Mucosa of gallbladder (tissue), 1 donor: ENCODE measurements around the gene TUBGCP2. TPM values are rescaled to one million over a fixed set of nuclear protein-coding genes. Genes with fewer than 3 reads are reported as not detected.

Experiments
- DNase-seq: peaks from one replicate; pipeline ENCODE4 v3.0.0-alpha.2; 2020; ENCODE audit warnings: low spot score
- total RNA-seq: library from RNA; stranded (reverse); gene quantifications from one replicate; pipeline ENCODE4 v1.2.1, GENCODE V29; 2021
- donor health status: DM: no; HTN: no; CAD: no.

The TUBGCP2 gene
- total RNA-seq, 1 donor from 2014 or later = 56.9 TPM

DNA sequence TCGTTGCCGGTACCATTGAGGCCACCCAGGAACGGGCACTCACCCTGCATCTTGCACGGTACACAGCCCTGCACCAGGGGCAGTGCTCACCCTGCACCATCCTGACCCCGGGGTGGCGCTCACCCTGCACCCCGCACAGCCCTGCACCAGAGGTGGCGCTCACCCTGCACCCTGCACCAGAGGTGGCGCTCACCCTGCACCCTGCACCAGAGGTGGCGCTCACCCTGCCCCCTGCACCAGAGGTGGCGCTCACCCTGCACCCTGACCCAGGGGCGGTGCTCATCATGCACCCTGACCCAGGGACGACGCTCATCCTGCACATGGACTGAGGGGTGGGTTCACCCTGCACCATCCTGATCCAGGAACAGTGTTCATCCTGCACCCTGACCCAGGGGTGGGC lies 6.4 kb downstream of the TUBGCP2 start:
- DNase-seq = no peak

DNA sequence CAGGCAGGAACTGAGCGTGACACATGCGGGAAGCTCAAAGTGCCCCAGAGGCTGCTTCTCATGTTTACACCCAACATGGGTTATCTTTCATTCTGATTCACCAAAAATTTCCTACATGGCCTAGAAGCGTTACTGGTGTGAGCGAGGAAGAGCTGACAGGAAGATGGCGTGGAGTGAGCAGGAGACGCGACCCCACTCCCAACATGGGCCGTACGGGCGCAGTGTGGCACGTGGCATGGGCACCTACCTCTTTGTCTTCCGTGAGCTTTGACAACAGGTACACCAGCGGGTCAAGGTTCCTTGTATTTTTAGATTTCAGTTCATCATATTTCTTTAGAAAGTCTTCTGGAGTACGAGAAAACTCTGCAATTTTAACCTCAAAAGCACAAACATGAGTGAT lies 8.9 kb downstream of the TUBGCP2 start:
- no peak for DNase-seq

DNA sequence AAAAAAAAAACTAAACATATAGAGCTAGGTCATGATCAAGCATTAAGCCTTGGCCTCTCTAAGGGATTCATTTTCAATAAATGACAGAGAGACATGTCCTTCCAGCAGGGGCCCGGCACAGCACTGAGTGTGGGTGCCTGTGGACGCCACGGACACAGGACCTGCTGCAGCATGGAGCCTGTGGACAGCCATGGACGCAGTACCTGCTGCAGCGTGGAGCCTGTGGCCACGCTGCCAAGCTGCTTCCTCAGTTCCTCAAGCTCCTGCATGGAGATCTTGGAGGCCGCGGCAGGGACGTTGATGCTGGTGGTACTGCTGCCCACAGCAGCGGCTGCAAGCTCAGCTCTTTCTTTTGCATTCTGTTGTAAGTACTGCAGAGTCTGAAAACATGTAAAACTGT lies 9.4 kb downstream of the TUBGCP2 start:
- DNase-seq = no peak

DNA sequence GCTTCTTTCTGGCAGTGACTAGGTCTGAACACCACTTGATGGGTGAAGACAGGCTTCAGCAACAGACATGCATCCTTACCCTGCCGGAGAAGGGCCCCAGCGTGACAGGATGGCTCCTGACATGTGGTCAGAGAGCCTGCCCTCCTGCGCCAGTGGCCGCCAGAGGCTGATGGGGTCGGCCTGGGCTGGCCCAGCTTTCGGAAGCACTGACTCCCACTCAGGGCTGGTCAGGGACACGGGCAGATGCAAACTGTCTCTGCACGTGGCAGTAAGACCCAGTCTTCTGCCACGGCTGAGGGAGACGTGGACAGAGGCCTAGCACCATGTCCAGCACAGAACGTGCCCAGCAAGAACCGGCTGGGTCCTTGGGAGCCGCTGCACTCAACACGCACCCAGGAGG lies 10.2 kb downstream of the TUBGCP2 start:
- no peak for DNase-seq

DNA sequence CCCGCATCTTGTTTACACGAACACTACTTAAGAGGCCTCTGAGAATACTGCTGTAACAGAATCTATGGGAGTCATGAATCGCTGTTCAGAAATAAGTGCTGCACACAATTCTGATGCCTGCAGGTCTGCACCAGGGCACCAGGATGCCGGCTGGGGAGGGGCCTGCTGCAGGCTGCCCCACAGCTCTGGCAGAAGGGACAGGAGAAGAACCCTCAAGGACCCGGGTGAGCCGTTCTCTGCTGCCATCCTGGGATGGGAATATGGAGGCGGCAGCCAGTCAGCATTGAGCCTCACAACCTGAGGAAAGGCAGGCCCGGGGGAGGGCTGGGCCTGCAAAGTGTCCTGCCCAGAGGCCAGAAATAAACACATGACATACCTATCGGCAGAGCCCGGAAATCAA lies 11.2 kb downstream of the TUBGCP2 start:
- DNase-seq = no peak

DNA sequence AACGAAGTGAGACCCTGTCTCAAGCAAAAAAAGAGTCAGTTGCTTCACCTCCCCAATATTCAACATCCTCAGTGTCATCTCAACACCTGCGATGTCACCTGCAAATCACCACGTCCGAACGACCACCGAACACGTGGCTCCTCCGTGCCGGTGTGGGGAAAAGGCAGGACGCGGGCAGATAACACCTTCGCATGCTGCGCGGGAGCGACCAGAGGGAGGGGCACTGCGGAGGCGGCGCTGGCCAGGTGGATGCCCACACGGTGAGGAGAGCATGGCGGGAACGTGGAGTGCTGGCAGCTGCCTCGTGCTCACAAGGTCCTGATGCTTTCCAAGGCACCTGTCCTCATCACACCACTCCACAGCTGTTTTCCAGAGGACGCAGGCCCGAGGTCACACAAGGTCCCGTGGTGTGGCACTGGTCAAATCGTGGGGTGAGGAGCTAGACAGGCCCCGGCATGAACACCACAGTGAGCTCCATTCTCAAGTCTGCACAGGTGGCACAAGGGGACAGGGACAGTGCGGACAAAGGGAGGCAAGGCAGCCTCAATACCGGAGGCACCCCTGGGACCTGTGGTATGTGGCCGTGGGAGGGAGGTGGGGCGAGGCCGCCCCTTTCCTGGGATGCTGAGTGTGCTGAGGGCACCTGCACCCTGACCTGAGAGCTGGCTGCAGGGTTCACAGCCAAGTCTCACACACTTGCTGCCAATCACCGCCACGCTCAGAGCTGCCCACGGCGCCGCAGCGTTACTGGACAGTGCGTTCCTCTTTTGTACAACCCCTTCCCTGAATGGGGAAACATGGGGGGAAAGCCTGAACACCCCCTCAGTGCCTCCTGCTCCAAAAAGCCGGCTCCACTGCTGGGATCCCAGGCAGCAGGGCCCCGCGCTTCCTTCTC lies 13.0 kb downstream of the TUBGCP2 start:
- DNase-seq = no peak

DNA sequence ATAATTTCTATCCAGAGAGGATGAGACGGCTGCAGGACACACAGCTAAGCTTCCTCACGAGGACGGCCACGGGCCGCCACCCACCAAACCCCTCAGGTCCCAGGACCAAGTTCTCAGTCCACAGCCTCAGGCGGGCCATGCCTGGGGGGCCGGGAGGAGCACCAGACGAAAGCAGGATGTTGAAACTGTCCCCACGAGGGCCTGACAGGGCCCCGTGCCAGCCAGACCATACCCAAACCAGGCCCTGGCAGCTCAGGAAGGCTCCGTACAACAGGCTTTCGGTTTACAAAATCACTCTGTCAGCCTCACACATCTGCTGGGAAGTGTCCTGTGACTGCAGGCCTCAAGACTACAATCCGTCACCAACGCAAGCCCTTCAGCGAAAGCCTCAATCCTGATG lies 14.5 kb downstream of the TUBGCP2 start:
- DNase-seq = no peak

DNA sequence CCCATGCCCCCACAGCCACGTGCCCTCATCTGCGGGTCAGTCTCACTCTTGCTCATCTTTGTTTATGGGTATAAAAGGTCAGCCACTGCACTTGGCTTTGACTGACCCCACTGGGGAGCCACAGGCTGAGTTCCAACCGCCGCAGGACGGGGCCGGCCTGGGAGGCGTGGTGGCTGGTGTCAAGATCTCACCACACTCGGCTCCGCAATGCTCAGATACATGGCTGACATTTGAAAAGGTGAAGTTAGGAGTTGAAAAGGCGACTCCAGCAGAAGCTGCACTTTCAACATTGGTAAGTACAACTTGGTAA lies 14.9 kb downstream of the TUBGCP2 start:
- DNase-seq = no peak

DNA sequence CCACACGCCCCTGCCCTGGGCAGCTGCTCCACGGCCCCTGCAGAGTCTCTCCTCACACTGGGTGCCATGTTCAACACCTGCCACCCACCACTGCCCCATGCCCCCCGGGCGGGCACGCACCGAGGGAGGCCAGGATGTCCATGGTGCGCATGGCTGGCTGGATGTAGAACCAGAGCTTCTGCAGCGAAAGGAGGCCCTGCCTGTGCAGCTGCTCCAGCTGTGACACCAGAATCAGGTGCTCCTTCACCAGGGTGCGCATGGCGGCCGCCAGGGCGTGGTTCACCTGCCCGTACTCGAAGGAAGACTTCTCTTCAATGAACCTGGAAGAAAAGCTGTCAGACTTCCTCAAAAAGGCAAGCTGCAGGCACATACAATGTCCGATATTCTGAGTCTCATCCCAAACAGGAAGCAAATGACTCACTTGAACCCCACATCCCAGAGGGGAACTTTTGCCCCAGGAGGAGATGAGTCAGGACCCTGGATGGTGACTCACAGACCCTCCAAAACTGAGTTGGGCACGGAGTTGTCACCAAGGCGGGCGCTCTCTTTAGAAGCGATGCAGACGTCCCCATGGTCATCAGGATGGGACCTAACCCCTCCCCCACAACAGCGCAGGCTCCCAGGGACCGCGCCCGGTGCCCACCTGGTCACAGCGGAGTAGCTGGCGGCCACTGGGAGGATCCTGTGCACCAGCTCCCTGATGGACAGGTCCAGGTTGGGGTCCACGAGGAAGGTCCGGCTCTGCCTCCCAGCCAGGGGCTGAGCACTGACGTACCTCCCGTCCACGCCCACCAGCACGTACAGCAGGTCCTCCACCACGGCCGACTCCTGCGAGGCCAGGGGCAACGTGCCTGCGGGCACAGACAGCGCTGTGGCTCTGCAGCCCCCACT lies 15.5 kb downstream of the TUBGCP2 start:
- no peak for DNase-seq

DNA sequence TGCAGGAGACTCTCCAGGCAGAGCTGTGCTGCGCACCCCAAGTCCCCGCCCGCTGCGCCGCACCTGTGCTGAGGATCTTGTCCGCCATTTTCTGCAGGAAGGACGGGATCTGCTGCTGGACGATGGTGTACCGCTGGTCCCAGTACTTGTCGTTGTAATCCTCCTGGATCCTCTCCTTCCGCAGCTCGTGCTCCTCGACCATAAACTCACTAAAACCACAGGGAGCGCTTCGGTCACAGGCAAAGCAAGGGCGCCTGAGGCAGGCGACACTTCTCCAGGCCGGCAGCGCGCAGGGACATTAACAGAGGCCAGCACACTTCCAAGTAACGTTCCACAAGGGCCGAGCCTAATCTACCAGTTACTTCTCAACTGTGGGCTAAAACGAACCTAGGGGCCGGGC lies 18.9 kb downstream of the TUBGCP2 start:
- no peak for DNase-seq

DNA sequence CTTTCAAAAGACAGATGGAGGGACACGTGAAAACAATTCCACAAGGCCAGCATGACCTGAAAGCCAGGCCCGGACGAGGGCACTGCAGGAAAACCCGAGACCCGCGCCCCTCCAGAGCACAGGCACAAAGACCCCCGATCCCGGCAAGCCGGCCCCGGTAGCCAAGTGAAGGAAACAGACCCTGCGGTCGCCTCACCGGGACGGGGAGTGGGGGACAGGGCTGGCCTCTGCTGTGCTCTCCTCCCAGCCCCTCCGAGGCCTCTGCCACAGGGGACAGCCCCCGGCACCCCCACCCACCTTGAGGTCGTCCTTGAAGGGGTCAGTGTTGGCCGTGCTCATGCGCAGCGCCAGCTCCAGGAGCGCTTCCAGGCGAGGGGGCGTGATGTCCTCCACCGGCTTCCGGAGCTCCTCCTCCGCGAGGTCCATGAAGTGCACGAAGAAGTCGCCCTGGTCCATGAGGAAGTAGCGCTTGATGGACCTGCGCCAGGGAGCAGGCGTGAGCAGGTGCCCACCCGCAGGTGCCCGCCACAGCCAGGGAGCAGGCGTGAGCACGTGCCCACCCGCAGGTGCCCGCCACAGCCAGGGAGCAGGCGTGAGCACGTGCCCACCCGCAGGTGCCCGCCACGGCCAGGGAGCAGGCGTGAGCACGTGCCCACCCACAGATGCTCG lies 20.7 kb downstream of the TUBGCP2 start:
- DNase-seq = no peak

DNA sequence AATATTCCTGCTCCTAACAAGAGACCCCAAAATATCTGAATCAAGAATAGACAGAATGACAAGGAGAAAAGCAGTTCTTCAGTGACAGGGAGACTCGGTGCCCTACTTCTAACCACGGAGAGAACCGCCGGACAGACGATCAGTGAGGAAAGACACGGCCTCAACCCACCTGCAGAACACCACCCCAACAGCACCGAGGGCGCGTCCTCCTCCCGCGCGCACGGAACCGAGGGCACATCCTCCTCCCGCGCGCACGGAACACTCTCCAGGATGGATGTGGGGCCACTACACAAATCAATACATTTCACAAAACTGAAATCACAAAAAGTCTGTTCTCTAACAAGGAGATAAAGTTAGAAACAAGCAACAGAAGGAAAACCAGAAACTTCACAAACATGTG lies 22.3 kb downstream of the TUBGCP2 start:
- DNase-seq = no peak

DNA sequence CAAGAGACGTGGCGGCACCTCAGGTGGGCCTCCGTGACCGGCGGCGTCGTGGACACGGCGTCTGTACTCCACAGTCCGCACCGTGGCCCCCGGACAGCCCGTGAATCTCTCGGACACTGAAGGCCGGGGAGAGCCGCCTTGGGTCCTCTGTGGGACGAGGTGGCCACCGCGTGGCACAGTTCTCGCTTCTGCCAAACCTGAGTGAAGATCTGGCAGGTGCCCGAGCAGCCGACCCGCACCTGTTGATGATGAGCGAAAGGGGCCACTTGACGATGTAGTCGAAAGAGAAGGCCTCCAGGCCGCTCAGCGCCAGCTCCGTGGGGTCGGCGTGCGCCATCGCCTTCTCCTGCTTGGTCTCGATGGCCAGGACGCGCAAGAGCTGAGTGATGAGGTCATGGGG lies 23.5 kb downstream of the TUBGCP2 start:
- no peak for DNase-seq

DNA sequence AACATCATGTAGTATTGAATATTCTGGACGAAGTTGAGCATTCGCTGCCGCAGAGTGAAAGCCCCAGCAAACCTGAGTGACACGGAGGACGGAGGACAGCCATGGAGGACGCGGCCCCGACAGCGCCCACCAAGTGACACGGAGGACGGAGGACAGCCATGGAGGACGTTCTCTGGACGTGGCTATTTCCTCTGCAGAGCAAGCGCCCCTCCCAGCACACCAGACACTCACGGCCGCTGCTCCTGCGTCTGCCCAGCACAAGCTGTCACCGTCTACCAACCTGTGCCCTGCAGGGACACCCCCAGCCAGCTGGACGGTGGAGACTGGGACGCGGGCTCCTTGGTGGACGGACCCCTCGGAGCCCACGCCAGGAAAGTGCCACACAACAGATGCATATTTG lies 24.7 kb downstream of the TUBGCP2 start:
- no peak for DNase-seq

DNA sequence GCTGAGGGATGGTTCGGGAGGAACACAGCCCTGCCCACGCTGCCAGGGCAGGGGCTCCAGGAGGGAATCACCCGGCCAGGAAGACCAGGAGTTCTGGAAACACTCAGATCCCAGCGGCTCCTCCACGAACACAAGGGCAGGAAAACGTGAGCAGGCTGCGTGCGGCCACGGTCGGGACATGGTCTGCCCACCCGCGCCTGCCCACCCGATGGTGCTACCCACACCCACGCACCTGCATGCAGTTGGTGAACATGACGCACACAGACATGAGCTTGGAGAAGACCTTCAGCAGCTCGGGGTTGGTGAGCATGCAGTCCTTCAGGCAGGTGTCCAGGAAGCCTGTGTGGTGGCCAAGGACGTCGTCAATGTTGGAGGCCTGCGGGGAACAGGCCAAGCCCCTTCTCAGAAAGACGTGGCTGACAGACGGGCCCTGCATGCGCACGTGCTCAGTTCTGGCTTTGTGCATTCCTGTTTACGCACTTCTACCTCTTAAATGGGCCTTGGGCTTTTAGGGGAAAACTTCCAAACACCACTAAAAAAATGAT lies 25.8 kb downstream of the TUBGCP2 start:
- DNase-seq = no peak

DNA sequence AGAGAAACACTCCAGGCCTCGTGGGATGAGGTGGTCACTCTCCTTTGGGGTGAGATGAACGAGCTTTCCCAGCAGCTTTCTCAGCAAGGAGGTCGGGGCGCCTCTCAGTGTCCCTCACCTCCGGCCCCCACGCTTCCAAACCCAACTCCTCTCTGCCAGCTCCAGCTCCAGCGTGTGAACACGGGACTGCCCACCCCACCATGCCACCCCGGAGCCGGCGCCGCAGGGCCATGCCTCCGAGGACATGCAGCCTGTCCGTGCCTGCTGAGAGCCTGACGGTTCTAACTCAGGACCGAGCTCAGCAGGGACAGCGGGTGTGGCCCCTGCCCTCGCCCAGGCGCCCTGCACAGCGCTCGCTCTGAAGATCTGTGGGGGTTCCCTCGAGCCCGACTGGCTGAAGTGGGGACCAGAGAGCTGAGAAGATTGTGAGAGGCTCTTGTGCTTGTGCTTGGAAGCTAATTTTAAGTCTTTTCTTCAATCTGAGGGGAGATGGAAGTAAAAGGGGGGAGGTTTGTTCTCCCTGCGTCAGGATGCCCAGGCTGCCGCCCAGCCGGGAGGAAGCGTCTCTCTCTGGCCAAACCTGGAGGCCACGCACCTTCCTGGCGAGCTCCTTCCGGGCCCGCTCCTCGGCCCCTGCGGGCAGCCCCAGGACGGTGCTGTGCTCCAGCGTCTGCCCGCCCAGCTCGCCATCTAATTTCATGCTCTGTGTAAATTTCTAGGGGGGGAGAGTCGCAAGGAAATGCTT lies 26.9 kb downstream of the TUBGCP2 start:
- no peak for DNase-seq

DNA sequence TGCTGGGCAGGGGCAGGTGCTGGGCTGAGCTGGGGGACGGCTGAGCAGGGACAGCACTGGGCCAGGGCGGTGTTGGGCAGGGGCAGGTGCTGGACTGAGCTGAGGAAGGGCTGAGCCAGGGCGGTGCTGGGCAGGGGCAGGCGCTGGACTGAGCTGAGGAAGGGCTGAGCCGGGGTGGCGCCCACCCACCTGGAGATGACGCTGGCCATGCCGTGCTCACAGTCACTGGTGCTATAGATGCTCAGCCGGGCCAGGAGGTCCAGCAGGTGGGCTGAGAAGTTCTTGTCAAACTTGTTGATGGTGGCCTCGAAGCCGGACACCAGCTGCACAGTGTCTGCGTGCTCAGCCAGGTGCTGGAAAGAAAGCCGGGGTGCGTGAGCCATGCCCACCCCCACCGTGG lies 27.6 kb downstream of the TUBGCP2 start:
- no peak for DNase-seq

DNA sequence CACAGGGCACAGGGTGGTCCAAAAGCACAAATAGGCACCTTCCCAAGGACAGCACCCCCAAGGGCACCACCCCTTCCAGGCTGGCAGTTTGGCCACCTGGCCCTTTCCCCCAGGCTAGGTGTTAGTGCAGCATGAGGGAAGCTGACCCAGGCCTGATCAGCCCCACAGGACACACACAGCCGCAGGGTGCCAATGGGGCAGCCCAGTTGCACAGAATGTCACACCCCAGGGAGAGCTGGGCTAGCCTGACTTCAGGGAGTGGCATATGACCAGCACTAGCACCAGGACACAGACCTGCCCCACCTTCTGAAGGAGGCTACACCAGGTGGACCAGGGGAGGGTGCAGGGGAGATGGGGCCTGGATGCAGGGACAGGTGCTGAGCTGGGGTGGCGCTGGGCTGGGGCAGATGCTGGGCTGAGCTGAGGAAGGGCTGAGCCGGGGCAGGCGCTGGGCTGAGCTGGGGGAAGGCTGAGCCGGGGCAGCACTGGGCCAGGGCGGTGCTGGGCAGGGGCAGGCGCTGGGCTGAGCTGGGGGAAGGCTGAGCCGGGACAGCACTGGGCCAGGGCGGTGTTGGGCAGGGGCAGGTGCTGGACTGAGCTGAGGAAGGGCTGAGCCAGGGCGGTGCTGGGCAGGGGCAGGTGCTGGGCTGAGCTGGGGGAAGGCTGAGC lies 28.1 kb downstream of the TUBGCP2 start:
- DNase-seq = no peak

DNA sequence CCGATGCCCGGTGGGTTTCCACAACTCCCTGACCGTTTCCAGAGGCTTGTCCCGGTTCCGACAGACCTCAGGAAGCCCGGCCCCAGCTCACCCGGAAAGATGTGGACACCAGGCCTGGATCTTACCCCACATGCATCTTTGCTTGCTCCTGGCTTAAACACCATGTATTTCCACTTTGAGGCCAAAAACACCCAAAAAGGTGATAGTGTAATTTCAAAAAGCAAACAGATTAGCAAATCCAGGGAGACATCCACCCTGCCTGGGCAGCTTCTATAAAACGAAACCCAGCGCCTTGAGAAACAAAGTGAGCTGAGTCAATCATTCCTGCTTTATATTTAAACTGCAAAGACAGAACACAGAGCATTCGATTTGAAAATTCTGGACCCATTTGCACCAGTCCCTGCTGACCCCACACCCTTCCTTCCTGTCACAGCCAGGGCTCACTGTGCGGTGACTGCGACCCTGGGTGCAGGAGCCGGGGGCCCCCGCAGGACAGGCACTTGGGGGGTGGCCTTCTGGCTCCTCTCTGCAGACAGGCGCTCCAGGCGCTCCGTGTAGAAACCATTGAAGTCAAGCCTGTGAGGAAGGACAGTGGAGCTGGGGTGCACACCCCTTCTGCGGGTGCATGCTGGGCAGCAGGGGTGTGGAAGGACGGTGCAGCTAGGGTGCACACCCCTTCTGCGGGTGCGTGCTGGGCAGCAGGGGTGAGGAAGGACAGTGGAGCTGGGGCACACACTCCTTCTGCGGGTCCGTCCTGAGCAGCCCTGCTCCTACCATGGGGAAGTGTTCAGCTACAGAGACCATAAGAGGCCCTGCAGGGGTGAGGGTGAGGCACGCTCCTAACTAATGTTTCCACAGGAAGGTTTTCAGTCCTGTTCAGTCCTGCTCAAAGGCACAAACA lies 29.1 kb downstream of the TUBGCP2 start:
- DNase-seq = no peak
